HepG2 (cell line): ENCODE measurements around the gene ACOT4. TPM values are rescaled to one million over a fixed set of nuclear protein-coding genes. Genes with fewer than 3 reads are reported as not detected.

Experiments used
- BCLAF1 ChIP-seq: fragments of 450-650 bp; IDR thresholded peaks from 2 replicates; pipeline ENCODE4 v1.6.1; 2017; ENCODE audit warnings: mild to moderate bottlenecking
- CEBPZ ChIP-seq: IDR thresholded peaks from 2 replicates; pipeline ENCODE4 v1.6.1; 2012; ENCODE audit warnings: low read length, improper control_type of control experiment
- GZF1 ChIP-seq: sonication (generic); formaldehyde crosslinking; IDR thresholded peaks from 2 replicates; pipeline ENCODE4 v1.5.1; 2020; ENCODE audit warnings: mild to moderate bottlenecking, missing genetic modification reagents
- HMG20B ChIP-seq: conservative IDR thresholded peaks from 2 replicates; pipeline ENCODE4 v1.6.1; 2016; ENCODE audit warnings: missing genetic modification reagents, missing compliant biosample characterization
- RBM22 ChIP-seq: fragments of 200-400 bp; formaldehyde crosslinking; optimal IDR thresholded peaks from 2 replicates; pipeline ENCODE3; 2017; ENCODE audit warnings: mild to moderate bottlenecking, low read length, moderate library complexity
- SIN3B ChIP-seq: fragments of 150-350 bp; IDR thresholded peaks from 2 replicates; pipeline ENCODE4 v1.6.1; 2014; ENCODE audit warnings: low read length
- ZBTB14 ChIP-seq: sonication (generic); formaldehyde crosslinking; IDR thresholded peaks from 2 replicates; pipeline ENCODE4 v1.4.0; 2020; ENCODE audit warnings: missing genetic modification reagents
- ZNF281 ChIP-seq: sonication (generic); formaldehyde crosslinking; IDR thresholded peaks from 2 replicates; pipeline ENCODE4 v1.4.0; 2020; ENCODE audit warnings: missing genetic modification reagents, borderline replicate concordance
- ZNF597 ChIP-seq: sonication (generic); formaldehyde crosslinking; IDR thresholded peaks from 2 replicates; pipeline ENCODE4 v1.5.0; 2020; ENCODE audit warnings: missing genetic modification reagents
- ZNF605 ChIP-seq: sonication (generic); formaldehyde crosslinking; IDR thresholded peaks from 2 replicates; pipeline ENCODE4 v1.8.0; 2022; ENCODE audit warnings: mild to moderate bottlenecking, missing genetic modification reagents
- ZNF639 ChIP-seq: conservative IDR thresholded peaks from 2 replicates; pipeline ENCODE4 v1.6.1; 2018; ENCODE audit warnings: missing genetic modification reagents
- ZNF660 ChIP-seq: sonication (generic); formaldehyde crosslinking; IDR thresholded peaks from 2 replicates; pipeline ENCODE4 v1.5.1; 2020; ENCODE audit warnings: mild to moderate bottlenecking, low read depth, missing genetic modification reagents, borderline replicate concordance
- ZNF747 ChIP-seq: sonication (generic); formaldehyde crosslinking; IDR thresholded peaks from 2 replicates; pipeline ENCODE4 v1.8.1; 2023; ENCODE audit warnings: missing genetic modification reagents, mild to moderate bottlenecking, borderline replicate concordance
- ZNF850 ChIP-seq: sonication (generic); formaldehyde crosslinking; conservative IDR thresholded peaks from 2 replicates; pipeline ENCODE4 v1.9.0; 2021; ENCODE audit warnings: mild to moderate bottlenecking, missing genetic modification reagents
- polyA plus RNA-seq, 8 experiments: library from polyadenylated mRNA; depleted of rRNA in 3 of 8; stranded (reverse) in 7 of 8; unstranded in 1 of 8; fragments of >200 nt; fragmentation: Illumina TruSeq in 4 of 8; extraction: Trizol in 4 of 8; gene quantifications; 2 replicates each; pipeline versions ENCODE4 v1.2.1 to v1.2.3, GENCODE V29; 2011 to 2016; ENCODE audit warnings: low read depth in 4 of 8, missing spikeins in 1 of 8, mixed read lengths in 1 of 8; ENCODE audit not compliant: insufficient read depth in 1 of 8
- total RNA-seq, 5 experiments: library from RNA; depleted of rRNA; stranded (reverse); fragments of >200 nt; fragmentation: Illumina TruSeq; extraction: Trizol; gene quantifications; 2 replicates each; pipeline ENCODE4 v1.2.3, GENCODE V29; 2016; ENCODE audit warnings: low read depth in 1 of 5

Gene ACOT4
- total and polyA plus RNA-seq, 2 of the 13 experiments (the other 11 are each of a cell fraction or from before 2014, with no cell fraction given), result 0.04 to 0.05 TPM

GRCh38 chr14:73644531-73645247, 53.0 kb downstream of the ACOT4 start, which contains the start of gene DNAL1 (continued):
- TF ChIP-seq ZNF597 (CRISPR knock-in tag) (no peak), CEBPZ (no peak), HMG20B (no peak), RBM22 (no peak), ZNF281 (CRISPR knock-in tag) (no peak), ZNF850 (CRISPR knock-in tag) (no peak), ZBTB14 (CRISPR knock-in tag) (no peak), SIN3B (no peak), ZNF747 (CRISPR knock-in tag) (0 out of 2 replicates have a peak, but pooled peaks have one; percentile 29), BCLAF1 (no peak), GZF1 (CRISPR knock-in tag) (no peak), ZNF660 (CRISPR knock-in tag) (no peak), ZNF605 (CRISPR knock-in tag) (peak; percentile 81; the same call in 1 of the 2 replicates), ZNF639 (CRISPR knock-in tag) (no peak; the same call in 1 of the 2 replicates)
